ENCODE measurements around the gene TTLL9.

The TTLL9 gene

GRCh38 chr20:31963889-31964288, 93.5 kb downstream of the TTLL9 start:
- Histone ChIP-seq H2BK15ac (ENCODE audit: low read length) (no peak overlapping the region), H2AFZ (ENCODE audit: low read length) (no peak overlapping the region), H3K36me3 (replicated peaks in 1 of 2; ENCODE audit: control insufficient read depth in 2 of 2, insufficient read depth in 2 of 2, low read length in 2 of 2) (no peaks in the 10 kb centered on the region), H3K18ac (ENCODE audit: low read length) (no peak overlapping the region), H2BK5ac (ENCODE audit: low read length) (no peak overlapping the region), H3K27ac (replicated peaks; ENCODE audit: low read length) (no peak overlapping the region), H3K4me1 (ENCODE audit: control insufficient read depth in 2 of 2, insufficient read depth in 1 of 2, low read depth in 1 of 2, low read length in 2 of 2) (peaks cover 2 to 5% of the 10 kb centered on the region in 2 donors), H2BK12ac (ENCODE audit: low read length) (no peak overlapping the region), H2AK5ac (ENCODE audit: low read depth, low read length) (no peak overlapping the region), H3K4me3 (ENCODE audit: low read length in 2 of 2) (no peak overlapping the region), H3K27me3 (ENCODE audit: control insufficient read depth in 3 of 3, insufficient read depth in 3 of 3, low read depth in 1 of 3, low read length in 3 of 3) (peaks cover 0 to 68% (median 6%) of the 10 kb centered on the region in 3 experiments), H3K14ac (ENCODE audit: low read length) (no peak overlapping the region), H3K79me1 (ENCODE audit: low read depth, low read length) (no peaks in the 10 kb centered on the region), H3K23ac (ENCODE audit: low read depth, low read length, poor library complexity) (no peak overlapping the region), H3K4me2 (ENCODE audit: insufficient read depth, low read length, poor library complexity, severe bottlenecking) (no peak overlapping the region), H3K9me3 (replicated peaks in 1 of 2; ENCODE audit: control insufficient read depth in 2 of 2, insufficient read depth in 1 of 2, low read depth in 1 of 2, low read length in 2 of 2) (no peaks in the 10 kb centered on the region), H3K4ac (ENCODE audit: low read length) (no peak overlapping the region), H4K91ac (ENCODE audit: low read depth, low read length, poor library complexity) (no peak overlapping the region), H2BK120ac (ENCODE audit: low read depth, low read length) (no peak overlapping the region), H3K9ac (ENCODE audit: low read depth, low read length, poor library complexity) (no peak overlapping the region), H4K8ac (ENCODE audit: low read depth, low read length) (no peak overlapping the region)
- WGBS, 2 donors (ENCODE audit: extremely low coverage in 2 of 2, insufficient read length in 2 of 2, insufficient replicate concordance in 1 of 2) = no CpG with 5 or more reads among the region's 6 CpGs
- DNase-seq (ENCODE audit: low spot score) = no peak

DNA sequence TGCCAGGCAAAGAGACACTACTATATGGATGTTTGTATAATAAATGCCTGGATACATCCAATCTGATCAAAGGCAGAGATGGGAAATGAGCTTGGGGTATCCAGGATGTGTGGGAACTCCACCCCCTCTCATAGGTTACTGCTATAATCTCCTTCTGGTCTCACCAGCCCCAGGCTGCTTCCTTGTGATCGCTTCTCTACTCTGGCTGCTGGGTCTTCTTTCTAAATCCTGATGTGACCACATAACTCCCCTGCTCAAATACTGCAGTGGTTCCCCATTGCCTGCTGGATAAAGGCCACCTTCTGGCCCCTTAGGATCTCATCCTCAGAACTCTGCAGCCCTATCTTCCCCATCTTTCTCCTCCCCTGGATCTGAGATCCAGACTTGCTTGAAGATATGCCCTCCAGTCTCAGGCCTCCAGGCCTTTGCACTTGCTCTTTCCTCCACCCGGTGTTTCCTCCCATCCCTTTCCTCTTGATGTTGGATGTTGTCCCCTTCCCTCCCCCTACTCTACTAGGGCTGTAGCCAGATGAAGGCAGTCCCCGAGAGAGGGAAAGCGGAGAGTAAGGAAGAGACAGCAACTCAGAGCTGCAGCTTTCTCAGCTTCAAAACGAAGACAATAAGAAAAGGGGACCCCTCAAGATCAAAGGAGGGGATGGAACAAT, 96.7 kb downstream of the TTLL9 start:
- peaks cover 0 to 80% (median 12%) of the 10 kb centered on the region in 3 experiments for H3K27me3 ChIP-seq (ENCODE audit: control insufficient read depth in 3 of 3, insufficient read depth in 3 of 3, low read depth in 1 of 3, low read length in 3 of 3)

GRCh38 chr20:31967830-31968249, 97.4 kb downstream of the TTLL9 start, which contains the start of gene XKR7:
Gene XKR7, plus strand, starts transcription at chr20:31968151. Its CDS starts 25 bp downstream, at chr20:31968176.
- H3K4me3 ChIP-seq (ENCODE audit: low read length in 2 of 2) = peak within 1 kb of the TSS; percentile 51 to 64

More for the DNA sequence above, 96.7 kb downstream of the TTLL9 start:
- H3K9ac ChIP-seq (ENCODE audit: low read depth, low read length, poor library complexity) = no peak overlapping the region
- no peaks in the 10 kb centered on the region for H3K36me3 ChIP-seq (replicated peaks in 1 of 2; ENCODE audit: control insufficient read depth in 2 of 2, insufficient read depth in 2 of 2, low read length in 2 of 2)
- H3K4me3 ChIP-seq (ENCODE audit: low read length in 2 of 2) = peak overlapping the region in 1 of 2 donors; percentile 51
- no peaks in the 10 kb centered on the region for H3K9me3 ChIP-seq (replicated peaks in 1 of 2; ENCODE audit: control insufficient read depth in 2 of 2, insufficient read depth in 1 of 2, low read depth in 1 of 2, low read length in 2 of 2)
- no peak overlapping the region for H3K4me2 ChIP-seq (ENCODE audit: insufficient read depth, low read length, poor library complexity, severe bottlenecking)
- H3K79me1 ChIP-seq (ENCODE audit: low read depth, low read length) = no peaks in the 10 kb centered on the region
- no peak overlapping the region for H2BK120ac ChIP-seq (ENCODE audit: low read depth, low read length)
- no peak overlapping the region for H2BK5ac ChIP-seq (ENCODE audit: low read length)
- no peak overlapping the region for H3K18ac ChIP-seq (ENCODE audit: low read length)
- no peak overlapping the region for H2BK15ac ChIP-seq (ENCODE audit: low read length)
- no peak overlapping the region for H2BK12ac ChIP-seq (ENCODE audit: low read length)
- H3K23ac ChIP-seq (ENCODE audit: low read depth, low read length, poor library complexity) = no peak overlapping the region
- no peak overlapping the region for H2AFZ ChIP-seq (ENCODE audit: low read length)
- no peak overlapping the region for H4K91ac ChIP-seq (ENCODE audit: low read depth, low read length, poor library complexity)
- peaks cover 4 to 6% of the 10 kb centered on the region in 2 donors for H3K4me1 ChIP-seq (ENCODE audit: control insufficient read depth in 2 of 2, insufficient read depth in 1 of 2, low read depth in 1 of 2, low read length in 2 of 2)
- H3K27ac ChIP-seq (replicated peaks; ENCODE audit: low read length) = no peak overlapping the region
- no CpG with 5 or more reads among the region's 5 CpGs for WGBS, 2 donors (ENCODE audit: extremely low coverage in 2 of 2, insufficient read length in 2 of 2, insufficient replicate concordance in 1 of 2)
- H4K8ac ChIP-seq (ENCODE audit: low read depth, low read length) = no peak overlapping the region
- no peak overlapping the region for H2AK5ac ChIP-seq (ENCODE audit: low read depth, low read length)
- no peak overlapping the region for H3K14ac ChIP-seq (ENCODE audit: low read length)
- no peak overlapping the region for H3K4ac ChIP-seq (ENCODE audit: low read length)
- DNase-seq (ENCODE audit: low spot score) = no peak

DNA sequence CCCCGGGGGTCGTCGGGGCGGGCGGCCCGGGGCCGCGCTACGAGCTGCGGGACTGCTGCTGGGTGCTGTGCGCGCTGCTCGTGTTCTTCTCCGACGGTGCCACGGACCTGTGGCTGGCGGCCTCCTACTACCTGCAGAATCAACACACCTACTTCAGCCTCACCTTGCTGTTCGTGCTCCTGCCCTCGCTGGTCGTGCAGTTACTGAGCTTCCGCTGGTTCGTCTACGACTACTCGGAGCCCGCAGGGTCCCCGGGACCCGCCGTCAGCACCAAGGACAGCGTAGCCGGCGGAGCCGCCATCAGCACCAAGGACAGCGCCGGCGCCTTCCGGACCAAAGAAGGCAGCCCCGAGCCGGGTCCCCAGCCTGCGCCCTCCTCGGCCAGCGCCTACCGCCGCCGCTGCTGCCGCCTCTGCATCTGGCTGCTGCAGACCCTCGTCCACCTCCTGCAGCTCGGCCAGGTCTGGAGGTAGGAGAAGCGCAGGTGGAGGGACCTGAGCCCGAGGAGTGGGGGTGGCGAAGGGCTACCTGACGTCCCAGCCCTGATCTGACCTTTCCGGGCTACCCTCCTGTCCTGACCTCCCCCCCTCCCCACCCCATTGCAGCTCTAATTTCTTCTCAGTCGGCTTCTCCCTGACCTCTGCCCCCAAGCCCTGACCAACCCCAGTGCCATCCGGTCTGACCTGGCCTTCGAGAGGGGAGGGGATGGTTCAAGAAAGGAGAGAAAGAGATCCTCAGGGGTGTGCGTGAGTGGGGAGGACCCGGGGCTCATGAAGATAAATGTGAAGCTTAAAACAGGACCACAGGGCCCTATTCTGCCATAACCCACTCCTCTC, 98.1 kb downstream of the TTLL9 start:
- H3K9me3 ChIP-seq (replicated peaks in 1 of 2; ENCODE audit: control insufficient read depth in 2 of 2, insufficient read depth in 1 of 2, low read depth in 1 of 2, low read length in 2 of 2) = no peaks in the 10 kb centered on the region
- H4K8ac ChIP-seq (ENCODE audit: low read depth, low read length) = no peak overlapping the region
- H3K4me3 ChIP-seq (ENCODE audit: low read length in 2 of 2) = peak overlapping the region; percentile 51 to 64
- H2BK12ac ChIP-seq (ENCODE audit: low read length) = no peak overlapping the region
- no peak overlapping the region for H2BK15ac ChIP-seq (ENCODE audit: low read length)
- no peak overlapping the region for H3K4ac ChIP-seq (ENCODE audit: low read length)
- peak overlapping the region; percentile 45 for H3K23ac ChIP-seq (ENCODE audit: low read depth, low read length, poor library complexity)
- no peak overlapping the region for H2BK120ac ChIP-seq (ENCODE audit: low read depth, low read length)
- H3K27me3 ChIP-seq (ENCODE audit: control insufficient read depth in 3 of 3, insufficient read depth in 3 of 3, low read depth in 1 of 3, low read length in 3 of 3) = peaks cover 0 to 74% (median 12%) of the 10 kb centered on the region in 3 experiments
- H2AFZ ChIP-seq (ENCODE audit: low read length) = peak overlapping the region; percentile 77
- no peak overlapping the region for H2AK5ac ChIP-seq (ENCODE audit: low read depth, low read length)
- peaks cover 4 to 6% of the 10 kb centered on the region in 2 donors for H3K4me1 ChIP-seq (ENCODE audit: control insufficient read depth in 2 of 2, insufficient read depth in 1 of 2, low read depth in 1 of 2, low read length in 2 of 2)
- H2BK5ac ChIP-seq (ENCODE audit: low read length) = no peak overlapping the region
- peak; percentile 92 for DNase-seq (ENCODE audit: low spot score)
- H4K91ac ChIP-seq (ENCODE audit: low read depth, low read length, poor library complexity) = no peak overlapping the region
- peak overlapping the region; percentile 88 for H3K4me2 ChIP-seq (ENCODE audit: insufficient read depth, low read length, poor library complexity, severe bottlenecking)
- no peaks in the 10 kb centered on the region for H3K79me1 ChIP-seq (ENCODE audit: low read depth, low read length)
- H3K36me3 ChIP-seq (replicated peaks in 1 of 2; ENCODE audit: control insufficient read depth in 2 of 2, insufficient read depth in 2 of 2, low read length in 2 of 2) = no peaks in the 10 kb centered on the region
- no CpG with 5 or more reads among the region's 57 CpGs for WGBS, 2 donors (ENCODE audit: extremely low coverage in 2 of 2, insufficient read length in 2 of 2, insufficient replicate concordance in 1 of 2)
- H3K14ac ChIP-seq (ENCODE audit: low read length) = no peak overlapping the region
- H3K27ac ChIP-seq (replicated peaks; ENCODE audit: low read length) = no peak overlapping the region
- H3K9ac ChIP-seq (ENCODE audit: low read depth, low read length, poor library complexity) = no peak overlapping the region
- no peak overlapping the region for H3K18ac ChIP-seq (ENCODE audit: low read length)

More at GRCh38 chr20:31967830-31968249, 97.4 kb downstream of the TTLL9 start, which contains the start of gene XKR7:
- Histone ChIP-seq H3K36me3 (replicated peaks in 1 of 2; ENCODE audit: control insufficient read depth in 2 of 2, insufficient read depth in 2 of 2, low read length in 2 of 2) (no peaks in the 10 kb centered on the region), H3K14ac (ENCODE audit: low read length) (no peak within 1 kb of the TSS), H3K27me3 (ENCODE audit: control insufficient read depth in 3 of 3, insufficient read depth in 3 of 3, low read depth in 1 of 3, low read length in 3 of 3) (peaks cover 0 to 78% (median 12%) of the 10 kb centered on the region in 3 experiments), H2AK5ac (ENCODE audit: low read depth, low read length) (no peak within 1 kb of the TSS), H3K9ac (ENCODE audit: low read depth, low read length, poor library complexity) (no peak within 1 kb of the TSS), H3K23ac (ENCODE audit: low read depth, low read length, poor library complexity) (peak within 1 kb of the TSS; percentile 45), H3K9me3 (replicated peaks in 1 of 2; ENCODE audit: control insufficient read depth in 2 of 2, insufficient read depth in 1 of 2, low read depth in 1 of 2, low read length in 2 of 2) (no peaks in the 10 kb centered on the region), H3K79me1 (ENCODE audit: low read depth, low read length) (no peaks in the 10 kb centered on the region), H3K18ac (ENCODE audit: low read length) (no peak within 1 kb of the TSS), H2AFZ (ENCODE audit: low read length) (peak within 1 kb of the TSS; percentile 77), H3K4me1 (ENCODE audit: control insufficient read depth in 2 of 2, insufficient read depth in 1 of 2, low read depth in 1 of 2, low read length in 2 of 2) (peaks cover 4 to 6% of the 10 kb centered on the region in 2 donors), H4K91ac (ENCODE audit: low read depth, low read length, poor library complexity) (no peak within 1 kb of the TSS), H2BK120ac (ENCODE audit: low read depth, low read length) (no peak within 1 kb of the TSS), H2BK5ac (ENCODE audit: low read length) (no peak within 1 kb of the TSS), H2BK15ac (ENCODE audit: low read length) (no peak within 1 kb of the TSS), H4K8ac (ENCODE audit: low read depth, low read length) (no peak within 1 kb of the TSS), H3K4ac (ENCODE audit: low read length) (no peak within 1 kb of the TSS), H3K4me2 (ENCODE audit: insufficient read depth, low read length, poor library complexity, severe bottlenecking) (peak within 1 kb of the TSS; percentile 88), H3K27ac (replicated peaks; ENCODE audit: low read length) (no peak within 1 kb of the TSS), H2BK12ac (ENCODE audit: low read length) (no peak within 1 kb of the TSS)
- DNase-seq (ENCODE audit: low spot score) = peak; percentile 20
- no CpG with 5 or more reads among the region's 38 CpGs for WGBS, 2 donors (ENCODE audit: extremely low coverage in 2 of 2, insufficient read length in 2 of 2, insufficient replicate concordance in 1 of 2)

All from neuronal stem cell (in vitro differentiated cells).